ENCODE results near the gene ITPR1.
"Not testable (repeated sequence)": the region's sequence is repeated elsewhere in the genome, so short reads cannot be mapped to it uniquely, and the experiment has no call there.

Gene ITPR1

DNA sequence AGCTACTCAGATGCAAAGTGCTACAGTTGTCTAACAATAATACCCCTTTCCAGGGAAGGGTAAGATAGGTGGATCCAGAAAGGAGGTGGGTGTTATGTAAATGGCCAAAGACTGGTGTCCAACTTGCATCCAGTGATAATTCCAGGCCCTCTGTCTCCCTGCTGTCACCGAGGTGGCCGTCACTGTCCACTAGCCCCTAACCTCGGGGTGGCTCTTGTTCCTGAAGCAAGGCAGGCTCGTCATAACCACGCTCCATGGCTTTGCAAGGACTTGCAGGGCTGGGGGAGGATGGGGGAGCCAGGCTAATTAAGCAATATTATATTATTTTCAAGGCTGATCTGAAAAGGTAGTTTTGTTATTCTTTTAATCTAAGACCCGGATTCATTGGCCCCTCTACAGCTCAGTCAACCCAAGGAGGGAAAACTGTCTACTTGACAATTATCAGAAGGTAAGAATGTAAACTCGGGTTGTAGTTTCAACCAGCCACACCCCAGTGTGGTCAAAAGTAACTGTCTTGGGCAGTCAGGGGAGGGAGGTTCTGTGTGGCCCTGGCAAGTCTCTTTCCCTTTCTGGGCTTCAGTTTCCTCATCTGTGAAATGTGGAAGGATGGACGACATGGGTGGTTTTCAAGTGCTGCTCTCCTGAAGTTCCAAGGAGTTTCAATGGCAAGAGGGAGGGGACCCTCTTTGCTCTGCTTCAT lies 266.0 kb downstream of the ITPR1 start:
- no peak for DNase-seq (ENCODE audit: low read depth in 2 of 2)

DNA sequence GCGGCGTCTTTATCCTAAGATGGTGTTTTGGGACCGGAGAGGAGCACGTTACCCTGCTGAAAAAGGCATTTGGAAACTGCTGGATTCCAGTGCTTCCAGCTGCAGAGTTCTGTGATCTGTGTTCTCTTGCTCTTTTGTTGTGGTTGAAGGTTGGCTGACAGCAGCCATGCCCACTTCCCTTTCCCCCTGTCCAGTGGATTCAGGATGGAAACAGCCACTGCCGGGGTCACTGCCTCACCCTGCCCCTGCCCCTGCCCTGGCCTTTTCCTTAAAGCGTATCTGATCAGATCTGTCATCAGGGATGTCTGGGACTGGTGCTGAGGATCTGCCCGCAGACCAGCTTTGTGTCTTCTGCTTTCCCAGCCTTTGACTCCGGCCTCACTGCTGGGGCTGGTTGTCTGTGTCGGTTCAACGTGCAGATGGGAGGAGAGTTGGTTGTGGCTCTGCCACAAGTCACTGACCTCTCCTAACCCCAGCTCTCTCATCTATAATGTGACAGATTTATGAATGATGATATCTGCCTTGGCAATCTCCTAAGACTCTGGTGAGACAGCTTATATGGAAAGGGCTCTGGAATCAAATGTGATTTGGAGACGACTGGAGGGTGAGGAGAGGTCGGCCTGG lies 266.7 kb downstream of the ITPR1 start:
- DNase-seq (ENCODE audit: low read depth in 2 of 2), result no peak

DNA sequence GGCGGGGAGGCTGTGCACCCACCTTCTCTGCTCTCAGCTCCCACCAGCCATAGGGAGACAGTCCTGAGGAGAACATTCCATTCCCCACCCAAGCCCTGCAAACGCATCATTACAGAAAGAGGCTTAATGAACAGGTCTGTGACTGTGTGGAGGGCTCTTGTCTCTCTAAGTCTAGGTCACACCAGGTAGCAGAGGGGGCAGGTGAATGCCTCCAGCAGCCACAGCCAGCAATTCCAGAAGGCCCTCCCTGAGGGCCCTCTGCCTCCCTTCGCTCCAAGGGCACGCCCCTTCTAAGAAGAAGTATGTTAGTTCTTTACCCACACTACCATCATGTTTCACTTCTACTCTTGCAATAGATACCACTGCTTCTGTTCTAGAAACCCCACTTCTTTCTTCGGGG lies 268.6 kb downstream of the ITPR1 start:
- no peak for DNase-seq (ENCODE audit: low read depth in 2 of 2)

DNA sequence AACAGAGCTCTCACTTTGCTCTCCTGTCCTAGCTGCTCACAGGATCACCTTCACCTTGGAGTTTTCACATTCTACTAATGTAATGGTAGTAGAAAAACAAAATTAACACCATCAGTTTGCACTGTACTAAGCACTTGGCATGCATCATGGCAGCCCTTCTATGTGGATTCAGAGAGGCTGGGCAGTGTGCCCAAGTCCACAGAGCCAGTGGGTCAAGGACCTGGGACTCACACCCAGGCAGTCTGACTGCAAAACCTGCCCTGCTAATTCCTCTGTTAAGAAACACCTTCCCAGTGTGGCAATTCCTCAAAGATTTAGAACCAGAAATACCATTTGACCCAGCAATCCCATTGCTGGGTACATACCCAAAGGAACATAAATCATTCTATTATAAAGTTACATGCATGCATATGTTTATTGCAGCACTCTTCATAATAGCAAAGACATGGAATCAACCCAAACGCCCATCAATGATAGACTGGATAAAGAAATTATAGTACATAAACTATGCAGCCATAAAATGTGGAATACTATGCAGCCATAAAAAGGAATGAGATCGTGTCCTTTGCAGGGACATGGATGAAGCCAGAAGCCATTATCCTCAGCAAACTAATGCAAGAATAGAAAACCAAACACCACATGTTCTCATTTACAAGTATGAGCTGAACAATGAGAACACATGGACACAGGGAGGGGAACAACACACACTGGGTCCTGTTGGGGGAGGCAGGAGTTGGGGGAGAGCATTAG lies 269.5 kb downstream of the ITPR1 start:
- DNase-seq (ENCODE audit: low read depth in 2 of 2), result not testable (repeated sequence)

DNA sequence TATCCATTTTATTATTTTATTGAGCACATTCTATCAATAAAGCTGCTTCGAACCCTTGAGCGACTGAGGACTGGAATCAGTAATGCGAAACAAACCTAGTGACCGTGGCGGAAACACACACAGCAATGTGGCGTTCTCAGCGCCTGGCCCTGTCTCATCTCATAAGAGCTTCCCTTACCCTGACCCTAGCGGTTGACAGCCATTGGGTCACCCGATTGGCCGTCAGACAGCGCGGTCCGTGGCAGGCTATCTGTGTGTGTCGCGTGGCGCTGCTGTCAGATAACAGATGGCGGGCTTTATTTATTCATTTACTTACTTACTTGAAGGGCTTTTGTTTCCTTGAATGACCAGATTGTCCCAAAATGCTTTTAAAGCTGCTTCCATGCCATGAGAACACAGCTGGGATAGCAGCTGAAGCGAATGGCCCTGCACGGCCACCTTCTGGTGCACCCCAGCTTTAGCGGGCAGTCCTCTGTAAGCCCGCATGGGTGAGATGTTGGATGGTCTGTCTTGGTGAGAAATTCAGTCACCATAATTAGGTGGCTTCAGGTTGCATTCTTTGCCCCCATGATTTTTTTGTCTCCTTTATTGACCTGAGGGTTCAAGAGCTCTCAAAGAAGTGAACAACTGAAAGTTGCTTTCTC lies 270.6 kb downstream of the ITPR1 start:
- DNase-seq (ENCODE audit: low read depth in 2 of 2), result no peak

DNA sequence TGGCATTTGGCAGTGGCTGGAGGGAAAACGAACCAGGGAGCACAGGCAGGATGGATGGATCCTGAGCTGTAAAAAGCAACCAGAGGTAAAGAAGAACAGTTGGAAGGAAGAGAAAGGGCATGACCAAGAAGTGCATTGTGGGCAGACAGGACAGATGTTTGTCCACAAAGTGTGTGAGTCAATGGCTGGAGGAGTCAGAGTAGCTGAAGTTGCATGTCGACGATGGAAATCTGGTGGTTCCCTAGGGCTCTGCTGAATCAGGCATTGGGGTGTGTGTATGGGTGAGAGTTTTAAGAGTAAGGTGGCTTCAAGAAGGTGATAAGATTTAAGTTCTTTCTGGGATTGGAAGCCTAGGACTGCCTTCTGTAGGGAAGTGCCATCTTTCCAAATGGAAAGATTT lies 272.1 kb downstream of the ITPR1 start:
- DNase-seq (ENCODE audit: low read depth in 2 of 2), result no peak

DNA sequence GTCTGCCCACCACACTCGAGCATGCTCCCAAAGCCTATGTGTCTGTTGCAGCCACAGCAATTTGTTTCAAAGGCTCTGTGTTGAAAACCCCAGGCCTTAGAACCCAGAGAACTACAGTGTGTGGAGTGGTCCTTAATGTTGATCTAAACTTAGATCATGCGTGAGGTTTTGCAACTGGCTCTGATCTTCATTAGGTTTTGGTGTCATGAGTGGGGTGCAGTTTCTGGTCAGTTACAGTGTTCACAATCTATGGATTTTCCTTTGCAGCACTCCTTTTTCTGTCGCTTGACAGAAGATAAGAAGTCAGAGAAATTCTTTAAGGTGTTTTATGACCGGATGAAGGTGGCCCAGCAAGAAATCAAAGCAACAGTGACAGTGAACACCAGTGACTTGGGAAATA lies 273.1 kb downstream of the ITPR1 start:
- DNase-seq (ENCODE audit: low read depth in 2 of 2), result no peak

DNA sequence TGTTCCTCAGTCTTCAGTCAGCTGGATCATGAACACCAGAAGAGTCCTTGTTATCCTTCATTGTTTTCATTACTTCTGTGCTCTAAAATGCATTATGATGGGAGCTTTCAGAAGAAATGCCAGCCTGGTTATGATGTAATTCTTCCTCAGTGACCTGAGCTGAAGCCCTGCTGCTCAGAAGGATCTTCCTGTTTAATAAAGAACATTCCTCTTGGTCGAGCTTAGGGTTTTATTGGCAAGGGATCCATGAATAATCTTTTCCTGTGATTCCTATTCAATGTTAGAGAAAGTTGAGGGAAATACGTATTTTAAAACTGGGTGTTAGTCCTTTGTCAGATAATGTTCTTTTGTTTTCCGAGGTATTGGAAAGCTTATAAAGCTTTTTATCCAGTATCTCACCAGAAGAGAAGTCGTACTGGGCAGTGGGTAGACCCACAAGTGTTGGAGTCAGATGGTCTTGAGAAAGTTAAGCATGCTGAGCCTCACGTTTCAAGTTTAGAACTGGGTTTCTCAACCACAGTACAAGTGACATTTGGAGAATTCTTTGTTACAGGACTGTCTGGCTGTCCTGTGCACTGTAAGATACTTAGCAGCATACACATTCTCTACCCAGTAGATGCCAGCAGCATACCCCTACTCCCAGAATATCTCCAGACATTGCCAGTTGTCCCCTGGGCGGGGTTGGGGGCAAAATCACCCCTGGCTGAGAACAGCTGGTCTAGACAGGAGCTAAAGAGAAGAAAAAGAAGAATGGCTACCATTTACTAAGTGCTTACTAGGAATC lies 273.8 kb downstream of the ITPR1 start:
- DNase-seq (ENCODE audit: low read depth in 2 of 2), result no peak

DNA sequence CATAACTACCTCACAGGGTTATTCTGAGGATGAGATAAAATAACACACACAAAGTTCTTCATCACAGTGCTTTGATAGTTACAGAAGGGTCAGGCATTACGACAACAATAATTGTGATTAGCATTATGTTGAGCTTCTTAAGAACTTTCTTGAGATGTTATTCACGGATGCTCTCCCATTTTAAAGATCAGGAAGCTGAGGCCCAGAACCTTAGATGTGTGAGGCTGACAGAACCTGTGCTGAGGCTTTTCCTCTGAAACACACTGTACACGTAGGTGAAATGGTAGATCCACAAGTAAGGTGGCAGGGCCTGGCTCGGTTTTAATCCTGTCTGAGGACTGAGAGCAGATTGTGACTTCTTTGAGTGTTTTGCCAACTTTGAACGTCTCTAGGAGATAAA lies 274.9 kb downstream of the ITPR1 start:
- DNase-seq (ENCODE audit: low read depth in 2 of 2), result no peak

DNA sequence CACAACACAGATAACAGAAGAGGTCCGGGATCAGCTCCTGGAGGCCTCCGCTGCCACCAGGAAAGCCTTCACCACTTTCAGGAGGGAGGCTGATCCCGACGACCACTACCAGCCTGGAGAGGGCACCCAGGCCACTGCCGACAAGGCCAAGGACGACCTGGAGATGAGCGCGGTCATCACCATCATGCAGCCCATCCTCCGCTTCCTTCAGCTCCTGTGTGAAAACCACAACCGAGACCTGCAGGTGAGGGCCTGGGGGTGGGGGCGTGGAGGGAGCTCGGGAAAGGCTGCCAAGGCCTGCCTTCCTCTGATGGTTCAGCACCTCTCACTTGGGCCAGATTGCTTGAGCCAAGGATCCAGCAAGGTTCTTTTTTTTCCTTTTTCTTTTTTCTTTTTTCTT lies 275.4 kb downstream of the ITPR1 start:
- no peak for DNase-seq (ENCODE audit: low read depth in 2 of 2)

DNA sequence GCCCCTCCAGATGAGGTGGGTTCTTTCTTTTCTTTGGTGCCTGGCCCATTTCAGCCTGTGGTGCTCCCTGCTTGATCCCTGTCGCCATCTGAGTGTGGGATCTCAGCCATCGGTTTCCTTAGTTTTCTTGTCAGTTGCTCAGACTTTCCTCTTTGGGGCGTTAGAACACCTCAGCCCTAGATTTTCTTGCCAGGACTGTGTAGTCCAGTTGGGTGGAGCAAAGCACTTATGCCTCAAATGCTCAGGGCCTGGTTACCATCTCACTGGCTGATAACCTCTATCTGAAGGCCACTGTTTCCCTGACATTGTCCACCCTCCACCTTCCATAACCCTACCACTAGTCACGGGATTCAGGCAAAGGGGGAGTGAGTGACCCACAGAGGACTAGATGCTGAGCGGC lies 277.4 kb downstream of the ITPR1 start:
- DNase-seq (ENCODE audit: low read depth in 2 of 2), result no peak

DNA sequence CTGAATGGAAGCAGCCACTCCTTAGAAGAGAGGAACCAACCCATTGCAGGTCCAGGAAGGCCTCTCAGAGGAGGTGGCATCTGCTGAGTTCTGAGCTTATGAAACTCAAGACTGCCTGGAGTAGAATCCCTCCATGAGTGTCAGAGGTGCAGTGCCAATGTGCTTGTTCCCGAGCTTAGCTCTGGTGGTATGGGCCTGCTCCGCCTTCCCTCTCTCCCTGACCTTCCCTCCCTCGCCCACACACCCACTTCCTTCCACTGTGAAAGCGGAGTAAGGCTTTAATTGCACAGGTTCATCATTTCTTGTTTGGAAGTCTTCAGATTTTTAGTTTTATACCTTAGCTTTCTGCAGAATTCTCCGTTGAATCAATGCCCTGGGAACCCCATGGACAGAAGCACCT lies 278.1 kb downstream of the ITPR1 start:
- no peak for DNase-seq (ENCODE audit: low read depth in 2 of 2)

DNA sequence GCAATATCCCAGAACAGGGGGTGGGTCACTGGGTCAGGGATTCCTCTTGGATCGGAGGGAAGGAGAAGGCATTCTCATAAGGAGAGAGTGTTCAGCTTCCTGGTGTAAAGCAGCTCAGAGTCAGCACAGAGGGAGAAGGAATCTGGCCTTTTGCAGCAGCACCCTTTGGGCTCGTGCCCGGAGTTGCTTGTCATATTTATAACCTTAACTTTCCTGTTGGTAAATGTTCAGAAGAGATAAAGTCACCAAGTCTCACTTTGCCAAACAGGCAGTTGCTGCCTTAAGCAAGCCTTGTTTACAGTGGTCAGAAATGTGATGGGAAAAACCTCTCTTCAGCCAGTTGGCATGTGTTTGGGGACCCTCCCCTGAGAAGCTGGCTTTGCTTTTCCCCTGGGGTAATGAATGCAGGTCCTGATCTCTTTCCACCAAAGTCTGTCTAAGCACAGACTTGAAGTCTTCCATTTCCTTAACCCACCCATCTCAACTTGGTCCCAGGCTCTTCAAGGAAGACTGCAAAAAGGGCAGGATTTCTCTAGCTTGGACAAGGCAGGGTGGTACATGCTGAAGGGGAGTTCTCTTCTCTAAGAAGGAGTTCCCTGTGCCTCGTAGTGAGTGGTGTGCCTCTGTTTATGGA lies 279.1 kb downstream of the ITPR1 start:
- DNase-seq (ENCODE audit: low read depth in 2 of 2), result no peak

DNA sequence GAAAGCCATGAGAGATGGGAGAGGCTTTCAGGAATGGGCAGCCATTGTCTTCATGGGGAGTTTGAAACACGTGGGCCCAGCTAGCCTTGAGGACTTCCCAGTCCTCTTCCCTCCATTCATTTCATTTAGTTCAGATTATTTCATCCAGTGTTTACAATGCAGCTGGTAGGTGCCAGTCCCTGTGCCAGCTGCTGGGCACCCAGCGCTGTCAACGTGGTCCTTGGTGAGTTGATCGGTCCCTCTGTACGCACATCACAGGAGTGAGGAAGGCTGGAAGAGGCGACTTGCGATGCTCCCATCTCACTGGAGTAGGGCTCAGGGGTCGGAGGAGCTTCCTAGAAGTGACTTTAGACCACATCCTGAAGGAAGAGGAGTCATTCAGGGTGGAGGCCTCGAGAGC lies 279.7 kb downstream of the ITPR1 start:
- no peak for DNase-seq (ENCODE audit: low read depth in 2 of 2)

DNA sequence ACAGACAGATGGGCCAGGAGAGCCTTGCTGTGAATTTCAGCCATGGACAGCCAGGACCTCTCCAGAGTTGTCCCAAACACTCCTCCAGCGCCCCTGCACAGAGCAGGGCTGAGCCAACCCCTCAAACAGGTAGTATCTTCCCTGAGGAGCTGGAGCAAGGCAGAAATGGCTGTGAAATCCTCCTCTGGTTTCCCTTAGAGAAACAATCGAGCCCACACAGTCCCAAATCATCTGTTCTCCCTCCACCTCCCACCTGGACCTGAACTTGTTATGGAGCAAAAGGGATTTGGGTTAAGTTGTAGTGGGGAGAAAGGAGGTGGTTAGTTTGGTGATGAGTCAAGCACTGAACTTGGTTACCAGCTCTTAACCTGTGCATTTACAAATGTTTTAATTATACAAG lies 280.4 kb downstream of the ITPR1 start:
- DNase-seq (ENCODE audit: low read depth in 2 of 2), result no peak

DNA sequence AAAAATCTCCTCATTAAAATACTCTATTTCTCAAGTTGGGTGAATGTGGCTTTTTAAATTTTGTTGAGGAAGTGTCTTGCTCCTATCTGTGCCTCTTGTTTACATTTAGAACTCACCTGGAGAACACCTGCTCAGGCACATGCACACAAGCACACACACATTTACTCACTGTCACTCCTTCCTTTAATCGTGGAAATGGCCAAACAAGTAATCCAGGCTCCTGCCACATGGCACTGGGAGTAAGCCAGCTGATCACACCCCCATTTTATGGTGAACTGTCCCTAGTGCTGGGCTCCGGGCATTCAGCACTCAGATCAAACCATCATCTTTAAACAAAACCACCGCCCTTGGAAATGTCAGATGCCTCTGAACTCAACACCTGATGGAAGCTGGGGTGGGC lies 281.4 kb downstream of the ITPR1 start:
- DNase-seq (ENCODE audit: low read depth in 2 of 2), result no peak

DNA sequence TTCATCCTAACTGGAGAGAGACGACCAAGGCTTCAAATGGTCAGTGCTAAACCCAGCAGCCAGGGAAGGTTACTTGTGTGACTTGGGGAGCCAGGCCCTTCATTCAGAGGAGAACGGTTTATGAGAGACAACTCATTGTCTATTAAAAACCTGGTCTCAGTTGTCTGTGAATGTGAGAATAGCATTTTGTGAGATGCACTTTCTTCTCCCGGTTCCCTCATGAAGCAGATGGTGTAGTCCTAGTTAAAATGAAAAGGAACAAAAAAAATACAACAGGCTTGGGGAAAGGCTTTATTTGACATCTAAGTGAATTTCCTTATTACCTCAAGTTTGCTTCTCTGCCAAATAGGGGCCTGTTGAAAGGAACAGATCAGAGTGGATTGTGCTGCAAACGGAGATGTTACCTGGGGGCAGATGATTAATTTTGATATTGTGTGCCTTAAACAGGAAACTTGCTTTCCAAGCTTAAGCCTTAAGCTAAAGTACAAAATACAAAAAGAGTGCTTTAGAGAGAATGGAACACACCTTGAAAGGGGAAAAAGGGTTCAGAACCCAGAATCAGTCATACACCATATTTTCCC lies 283.3 kb downstream of the ITPR1 start:
- DNase-seq (ENCODE audit: low read depth in 2 of 2), result no peak

DNA sequence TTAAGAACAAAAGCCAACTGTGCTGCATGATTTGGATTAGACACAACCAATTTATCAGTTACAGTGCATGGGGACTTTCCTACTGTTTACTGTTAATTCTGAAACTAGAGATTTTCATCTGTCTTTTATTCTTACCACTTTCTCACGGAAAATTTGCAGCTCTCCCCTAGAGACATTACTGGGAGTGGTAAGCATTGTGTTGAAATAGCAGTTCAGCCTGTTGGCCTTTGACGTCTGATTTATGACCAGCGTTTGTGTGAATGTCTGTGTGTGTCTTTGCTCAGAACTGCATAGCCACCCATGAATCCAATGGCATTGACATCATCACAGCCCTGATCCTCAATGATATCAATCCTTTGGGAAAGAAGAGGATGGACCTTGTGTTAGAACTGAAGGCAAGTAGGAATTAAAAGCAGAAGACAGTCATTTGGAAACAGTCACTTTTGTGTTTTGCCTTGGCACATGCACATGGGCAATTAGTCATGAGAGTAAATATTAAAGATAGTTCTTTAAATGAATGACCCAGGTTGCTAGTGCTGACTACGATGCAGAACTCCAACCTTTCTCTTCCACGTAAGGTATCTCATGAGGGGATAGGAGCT lies 283.9 kb downstream of the ITPR1 start:
- DNase-seq (ENCODE audit: low read depth in 2 of 2), result no peak

DNA sequence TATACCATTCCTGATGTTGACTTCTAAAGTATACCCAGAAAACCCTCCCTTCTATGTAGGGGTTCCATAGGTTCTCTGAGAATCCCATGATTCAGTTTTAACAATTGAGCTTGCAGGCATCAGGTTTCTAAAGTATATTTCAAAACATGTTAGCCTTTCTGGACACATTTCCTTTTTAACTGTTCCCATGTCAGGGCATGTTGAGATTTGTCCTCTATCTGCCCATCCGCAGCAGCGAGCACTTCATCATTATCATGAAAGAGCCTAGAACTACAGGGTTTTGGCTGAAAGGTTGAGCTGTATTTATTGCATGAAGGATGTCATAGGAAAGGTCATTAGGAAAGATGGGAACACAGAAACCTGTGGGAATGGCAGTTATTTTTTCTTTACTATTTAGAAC lies 285.0 kb downstream of the ITPR1 start:
- no peak for DNase-seq (ENCODE audit: low read depth in 2 of 2)

DNA sequence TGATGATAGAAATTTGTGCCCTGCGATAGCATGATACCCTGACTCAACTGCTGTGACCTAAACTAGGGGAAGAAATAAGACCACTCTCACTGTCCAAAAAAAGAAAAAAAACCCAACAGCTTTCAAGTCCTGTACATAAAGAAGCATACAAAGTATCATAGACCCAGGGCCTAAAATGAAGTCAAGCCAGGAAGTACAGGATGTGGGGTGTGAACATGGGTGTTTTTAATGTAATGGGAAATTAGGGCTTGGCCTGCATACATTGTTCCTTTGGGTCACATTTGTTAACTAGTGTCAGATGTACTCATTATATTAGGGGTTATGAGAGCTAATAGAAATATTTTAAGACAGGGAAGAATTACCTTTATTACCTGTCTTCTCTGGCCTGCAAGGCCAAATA lies 285.6 kb downstream of the ITPR1 start:
- DNase-seq (ENCODE audit: low read depth in 2 of 2), result no peak

DNA sequence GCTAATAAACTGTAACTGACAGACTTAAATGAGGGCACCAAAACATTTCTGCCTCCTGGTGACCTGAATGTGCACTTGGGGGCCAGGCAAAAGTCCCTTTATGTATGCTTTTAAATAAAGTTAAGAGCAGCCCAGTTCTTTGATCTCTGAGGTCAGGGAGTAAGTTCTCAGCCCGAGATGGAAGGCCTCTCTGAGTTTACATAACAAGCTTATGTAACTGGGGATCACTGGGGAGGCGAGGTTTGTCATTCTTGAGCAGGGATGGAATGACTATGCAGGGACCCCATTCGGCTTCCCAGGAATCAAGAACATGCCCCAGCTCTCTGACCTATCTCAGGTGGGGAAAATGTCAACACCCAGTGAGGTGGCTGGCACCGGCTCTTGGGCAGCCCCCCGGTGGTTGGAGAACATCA lies 287.4 kb downstream of the ITPR1 start:
- DNase-seq (ENCODE audit: low read depth in 2 of 2), result no peak
